ENCODE results near the gene ZCCHC17.

DNA sequence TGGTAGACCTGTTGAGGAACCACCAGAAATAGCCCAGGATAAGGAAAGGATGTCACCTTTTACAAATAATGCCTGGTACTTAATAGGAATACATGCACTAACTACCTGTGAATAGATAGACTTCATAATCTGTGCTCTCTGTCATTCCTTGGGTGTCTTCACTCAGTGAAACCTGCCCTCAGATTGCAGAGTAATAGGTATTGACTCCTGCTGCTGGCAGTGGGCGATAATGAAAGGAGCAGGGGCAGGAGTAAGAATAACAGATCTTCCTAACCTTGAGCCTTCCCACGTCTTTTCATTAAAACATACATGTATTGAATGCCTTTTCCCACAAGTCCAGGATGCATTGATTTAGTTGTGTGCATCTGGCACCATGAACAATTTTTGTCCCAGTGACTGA lies 59.6 kb downstream of the ZCCHC17 start:
- TF ChIP-seq POLR2A (IDR thresholded peaks at IDR 0.05), result no peak
- no peak for TF ChIP-seq CTCF (IDR thresholded peaks at IDR 0.05)
- no peak for TF ChIP-seq EP300 (IDR thresholded peaks at IDR 0.05)

Data from stomach (tissue), 4 donors.